Endometrium (tissue), 2 donors: Measurements from ENCODE around the gene OR56B1.

Experiments
- FAIRE-seq: peaks from 2 replicates; lab custom pipeline; 2012; peaks lifted over from hg19 to GRCh38; lab: Jason Lieb, UNC
- donor health status: control.
- donor health status: control.

The OR56B1 gene

DNA sequence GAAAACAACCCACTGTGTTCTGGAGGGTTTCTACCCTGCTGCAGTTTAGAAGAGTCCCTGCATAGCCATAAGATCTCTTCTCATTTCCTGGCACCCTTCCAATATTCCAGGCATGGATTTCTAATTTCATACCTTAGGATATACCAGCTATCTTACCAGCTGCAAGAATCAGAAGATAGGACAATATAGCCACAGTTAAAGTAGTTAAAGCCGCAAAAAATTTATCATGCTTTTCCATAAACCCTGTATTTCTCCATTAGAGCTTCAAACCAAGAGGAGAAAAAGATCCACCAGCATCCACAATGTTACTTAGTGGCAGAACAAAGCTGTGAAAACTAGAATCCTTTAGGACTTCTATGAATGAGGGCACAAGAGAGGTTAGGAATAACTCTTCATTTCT, 8.6 kb upstream of the OR56B1 start:
- no peak for FAIRE-seq

DNA sequence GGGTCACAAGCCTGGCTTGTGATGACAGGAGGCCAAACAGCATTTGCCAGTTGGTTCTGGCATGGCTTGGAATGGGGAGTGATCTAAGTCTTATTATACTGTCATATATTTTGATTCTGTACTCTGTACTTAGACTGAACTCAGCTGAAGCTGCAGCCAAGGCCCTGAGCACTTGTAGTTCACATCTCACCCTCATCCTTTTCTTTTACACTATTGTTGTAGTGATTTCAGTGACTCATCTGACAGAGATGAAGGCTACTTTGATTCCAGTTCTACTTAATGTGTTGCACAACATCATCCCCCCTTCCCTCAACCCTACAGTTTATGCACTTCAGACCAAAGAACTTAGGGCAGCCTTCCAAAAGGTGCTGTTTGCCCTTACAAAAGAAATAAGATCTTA, 843 bp downstream of the OR56B1 start:
- FAIRE-seq: no peak

DNA sequence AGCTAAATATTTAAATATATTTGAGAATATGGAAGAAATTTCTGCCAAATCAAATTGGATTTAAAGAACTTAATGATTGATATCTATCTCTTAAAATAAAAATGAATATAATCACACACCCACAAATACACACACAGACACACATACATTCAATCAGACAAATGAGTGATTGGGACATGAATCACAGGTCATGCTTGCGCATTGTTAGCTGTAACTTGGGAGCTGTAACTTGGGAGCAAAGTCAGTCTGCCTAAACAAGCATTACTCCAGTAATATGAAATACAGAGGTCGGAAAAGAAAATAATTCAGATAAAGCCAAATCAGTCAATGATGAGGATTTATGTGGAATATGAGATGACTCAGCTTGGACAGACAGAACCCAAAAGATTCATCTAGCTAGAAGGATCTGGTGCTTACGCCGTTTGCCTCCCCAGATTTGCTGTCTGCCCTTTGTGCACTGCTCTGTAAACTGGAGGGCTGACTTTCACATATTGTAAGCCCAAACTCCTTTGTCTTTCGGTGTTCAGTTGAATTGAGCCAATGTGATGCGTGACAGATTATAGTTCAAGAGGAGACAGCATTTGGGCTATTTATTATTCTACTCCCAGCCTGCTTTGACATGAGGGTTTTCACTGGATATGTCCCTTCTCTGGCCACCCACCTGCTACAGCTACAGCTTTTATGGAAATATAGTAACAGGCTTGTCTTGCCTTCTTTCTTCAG, 1.6 kb downstream of the OR56B1 start:
- FAIRE-seq: no peak

DNA sequence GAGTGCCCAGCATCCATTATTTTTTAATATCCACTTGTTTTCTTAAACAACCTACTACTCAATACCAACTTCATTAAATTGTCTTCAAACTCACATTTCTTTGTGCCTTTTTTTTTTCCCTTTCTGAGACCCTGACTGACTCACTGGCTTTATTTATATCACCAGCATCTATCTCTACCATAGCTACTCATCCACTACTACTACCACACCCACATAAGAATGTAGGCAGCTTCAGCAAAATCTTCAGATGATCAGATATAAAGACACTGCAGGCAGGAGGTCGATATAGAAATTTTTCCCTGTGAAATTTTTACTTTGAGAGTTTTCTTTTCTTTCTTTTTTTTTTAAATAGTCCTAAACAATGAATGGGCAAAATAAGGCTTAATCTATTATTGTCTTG, 2.2 kb downstream of the OR56B1 start:
- FAIRE-seq: no peak

DNA sequence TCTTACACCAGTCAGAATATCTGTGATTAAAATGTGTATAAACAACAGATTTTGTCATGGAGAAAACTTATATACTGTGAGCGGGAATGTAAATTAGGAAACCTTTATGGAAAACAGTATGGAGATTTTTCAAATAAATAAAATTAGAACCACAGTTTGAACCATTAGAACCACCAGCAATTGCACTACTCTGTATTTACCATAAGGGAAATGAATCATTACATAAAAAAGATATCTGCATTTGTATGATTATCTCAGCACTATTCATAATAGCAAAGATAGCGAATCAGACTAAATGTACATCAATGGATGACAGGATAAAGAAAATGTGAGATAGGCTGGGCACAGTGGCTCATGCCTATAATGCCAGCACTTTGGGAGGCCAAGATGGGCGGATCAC, 10.4 kb downstream of the OR56B1 start:
- FAIRE-seq: no peak

DNA sequence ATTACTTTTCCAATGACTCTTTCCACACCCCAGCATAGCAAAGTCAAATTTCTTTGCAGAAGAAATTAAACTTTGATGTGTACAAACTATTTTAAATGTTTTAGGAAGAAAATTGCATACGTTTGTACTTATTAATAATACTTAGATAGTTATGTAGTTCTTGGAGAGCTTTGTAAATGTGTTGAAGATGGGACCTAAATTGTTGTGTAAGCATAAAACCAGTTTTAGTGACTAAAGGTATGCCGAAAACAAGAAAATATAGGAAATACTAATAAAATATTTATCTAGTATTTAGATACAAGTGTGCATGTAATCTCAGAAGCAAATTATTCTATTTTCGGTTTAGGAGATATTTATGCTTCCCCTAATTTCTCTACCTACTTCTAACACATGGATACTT, 13.6 kb downstream of the OR56B1 start:
- no peak for FAIRE-seq

DNA sequence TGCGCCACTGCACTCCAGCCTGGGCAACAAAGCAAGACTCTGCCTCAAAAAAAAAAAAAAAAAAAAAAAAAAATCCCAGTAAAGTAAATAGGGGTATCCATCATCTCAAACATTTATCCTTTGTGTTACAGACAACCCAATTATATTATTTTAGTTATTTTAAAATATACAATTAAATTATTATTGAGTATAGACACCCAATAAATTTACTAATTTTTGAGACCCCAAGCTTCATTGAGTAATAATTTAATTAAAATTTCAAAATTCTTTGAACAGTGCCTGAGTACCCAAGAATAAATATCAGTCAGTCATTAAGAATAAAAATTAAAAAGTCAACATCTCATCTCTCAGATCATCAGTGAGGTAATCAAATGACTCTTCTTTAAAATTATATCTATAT, 17.7 kb downstream of the OR56B1 start, which contains the start of gene OR52N4:
Gene OR52N4, plus strand, starts transcription at position 301 of the 400 bp plus-strand sequence. CDS start 498 bp downstream, outside the sequence.
- no peak for FAIRE-seq

DNA sequence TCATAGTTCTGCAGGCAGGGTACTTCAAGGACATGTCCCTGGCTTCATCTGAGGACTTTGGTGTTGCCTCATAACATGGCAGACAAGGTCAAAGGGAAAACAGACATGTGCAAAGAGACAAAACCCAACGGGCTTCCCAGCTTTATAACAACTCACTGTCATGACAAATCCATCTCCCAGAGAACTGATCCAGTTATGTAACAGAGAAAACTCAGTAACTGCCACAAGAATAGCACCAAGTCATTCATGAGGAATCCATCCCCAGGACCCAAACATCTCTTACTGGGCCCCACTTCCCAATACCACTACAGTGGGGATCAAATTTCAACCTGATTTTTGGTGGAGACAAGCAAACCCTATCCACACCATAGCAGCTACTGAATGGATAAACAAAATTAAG, 30.8 kb downstream of the OR56B1 start:
- FAIRE-seq: no peak

DNA sequence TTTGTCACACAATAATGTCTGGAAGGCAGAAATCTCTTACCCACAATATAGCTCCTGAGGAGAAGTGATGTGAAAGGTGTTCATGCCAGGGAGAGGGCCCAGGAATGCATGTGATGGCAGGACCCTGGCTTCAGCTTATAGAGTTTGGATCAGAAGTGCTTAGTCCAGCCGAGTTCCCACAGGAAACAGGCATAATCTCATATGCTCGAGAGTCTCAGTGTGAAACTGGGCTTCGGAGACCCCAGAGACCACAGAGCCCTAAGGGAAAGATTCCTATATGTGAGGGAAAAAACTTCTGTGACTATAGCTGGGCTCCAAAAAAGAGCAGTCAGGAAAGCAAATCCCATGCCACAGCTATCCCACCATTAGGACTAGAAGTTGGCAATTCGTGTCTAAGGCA, 47.0 kb downstream of the OR56B1 start, which contains the start of gene OR52N5:
Gene OR52N5, minus strand, starts transcription at position 101 of the 400 bp plus-strand sequence. CDS start 4,721 bp downstream, outside the sequence.
- FAIRE-seq: no peak
